Measurements from ENCODE around the gene GPD2.

Gene GPD2

GRCh38 chr2:156435718-156436496 is at the start of gene GPD2:
Gene GPD2, plus strand, starts transcription at chr2:156436379. Its CDS starts 39,727 bp downstream, at chr2:156476106.
- no peak for TF ChIP-seq CTCF (IDR thresholded peaks at IDR 0.05; ENCODE audit: low read length, missing control alignments)
- DNase-seq (ENCODE audit: low read depth): peak; percentile 88
- peak within 1 kb of the TSS; percentile 76 for H3K4me3 ChIP-seq (replicated peaks; ENCODE audit: low read depth, low read length)

GRCh38 chr2:156394033-156394741 is 42.0 kb upstream of the GPD2 start:
- DNase-seq (ENCODE audit: low read depth): no peak
- no peak for TF ChIP-seq CTCF (IDR thresholded peaks at IDR 0.05; ENCODE audit: low read length, missing control alignments)
- H3K4me3 ChIP-seq (replicated peaks; ENCODE audit: low read depth, low read length): no peak overlapping the region

DNA sequence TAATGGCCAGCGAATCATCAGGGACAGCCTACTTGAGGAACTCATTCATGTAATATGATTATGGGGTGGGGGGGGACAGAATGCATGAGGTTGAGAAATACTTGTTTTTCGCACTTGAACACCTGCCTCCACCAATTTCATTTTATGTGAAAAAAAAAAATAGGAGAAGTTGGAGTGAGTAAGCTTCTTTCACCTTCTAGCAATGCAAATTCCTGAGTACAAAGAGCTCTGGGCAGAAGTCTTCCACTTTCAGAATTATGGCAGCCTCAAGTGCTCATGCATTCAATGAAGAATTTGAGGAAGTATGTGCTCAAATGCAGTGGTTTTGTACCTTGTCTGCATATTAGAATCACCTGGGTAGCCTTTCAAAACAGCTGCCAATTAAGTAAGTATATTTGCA is 40.1 kb upstream of the GPD2 start:
- no peak for TF ChIP-seq CTCF (IDR thresholded peaks at IDR 0.05; ENCODE audit: low read length, missing control alignments)
- no peak overlapping the region for H3K4me3 ChIP-seq (replicated peaks; ENCODE audit: low read depth, low read length)
- no peak for DNase-seq (ENCODE audit: low read depth)

DNA sequence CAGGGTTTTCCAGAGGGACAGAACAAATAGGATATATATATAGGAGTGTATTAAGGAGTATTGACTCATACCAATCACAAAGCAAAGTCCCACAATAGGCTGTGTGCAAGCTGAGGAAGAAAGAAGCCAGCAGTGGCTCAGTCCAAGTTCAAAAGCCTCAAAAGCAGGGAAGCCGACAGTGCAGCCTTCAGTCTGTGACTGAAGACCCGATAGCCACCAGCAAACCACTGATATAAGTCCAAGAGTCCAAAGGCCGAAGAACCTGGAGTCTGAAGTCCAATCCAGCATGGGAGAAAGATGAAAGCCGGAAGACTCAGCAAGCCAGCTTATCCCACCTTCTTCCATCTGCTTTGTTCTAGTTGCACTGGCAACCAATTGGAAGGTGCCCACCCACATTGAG is 39.0 kb upstream of the GPD2 start:
- no peak overlapping the region for H3K4me3 ChIP-seq (replicated peaks; ENCODE audit: low read depth, low read length)
- no peak for TF ChIP-seq CTCF (IDR thresholded peaks at IDR 0.05; ENCODE audit: low read length, missing control alignments)

GRCh38 chr2:156398176-156398575 is 38.0 kb upstream of the GPD2 start:
- H3K4me3 ChIP-seq (replicated peaks; ENCODE audit: low read depth, low read length): no peak overlapping the region
- DNase-seq (ENCODE audit: low read depth): no peak
- no peak for TF ChIP-seq CTCF (IDR thresholded peaks at IDR 0.05; ENCODE audit: low read length, missing control alignments)

More for the DNA sequence above, 39.0 kb upstream of the GPD2 start:
- no peak for DNase-seq (ENCODE audit: low read depth)

DNA sequence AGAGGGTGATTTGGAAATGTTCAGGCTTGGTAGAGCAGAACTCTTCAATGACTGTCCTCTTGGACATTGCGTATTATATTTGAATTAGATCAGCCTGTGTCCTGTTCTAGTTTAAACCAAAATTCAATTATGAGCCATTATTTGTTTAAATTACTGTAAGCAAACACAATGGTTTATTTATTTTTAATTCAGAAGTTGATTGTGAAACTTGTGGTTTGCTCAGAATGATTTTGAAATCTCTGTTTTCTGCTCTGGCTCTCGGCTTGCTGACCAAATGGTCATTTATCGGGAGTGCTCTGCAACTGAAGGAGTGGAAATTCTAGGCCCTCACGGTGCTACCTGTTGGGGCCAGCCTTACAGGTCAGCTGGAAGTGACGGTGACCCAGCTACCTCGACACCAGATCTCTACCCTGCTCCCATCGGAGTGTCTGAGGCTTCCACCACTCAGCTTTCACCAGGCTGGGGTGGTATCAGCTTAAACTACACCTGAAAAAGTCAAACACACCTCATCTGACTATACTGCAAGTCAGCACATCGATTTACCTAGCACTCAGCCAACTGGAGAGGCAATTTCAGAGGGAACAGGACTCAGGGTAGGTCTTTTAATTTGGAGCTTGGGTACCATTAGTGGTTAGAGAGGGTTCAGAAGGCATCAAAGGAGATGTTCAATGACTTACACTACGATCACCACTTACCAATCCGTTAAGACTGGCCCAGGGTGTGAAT is 36.8 kb upstream of the GPD2 start:
- H3K4me3 ChIP-seq (replicated peaks; ENCODE audit: low read depth, low read length): peak overlapping the region; percentile 73
- no peak for TF ChIP-seq CTCF (IDR thresholded peaks at IDR 0.05; ENCODE audit: low read length, missing control alignments)
- DNase-seq (ENCODE audit: low read depth): peak; percentile 41
